HG03060 (cell line): ENCODE data around the gene STAT3.
"Not testable (repeated sequence)": the region's sequence is repeated elsewhere in the genome, so short reads cannot be mapped to it uniquely, and the experiment has no call there.

Experiments used
- ATAC-seq: cut with Tn5 transposase; IDR thresholded peaks from one replicate; pipeline ENCODE4 v1.9.1; 2021; ENCODE audit warnings: low read depth, moderate number of reproducible peaks; ENCODE audit not compliant: unreplicated experiment

Gene STAT3

GRCh38 chr17:42264366-42264765 lies 123.9 kb downstream of the STAT3 start:
- ATAC-seq: not testable (repeated sequence)
